ENCODE data around the gene SH2D1A.
"Not testable (repeated sequence)": the region's sequence is repeated elsewhere in the genome, so short reads cannot be mapped to it uniquely, and the experiment has no call there.

Gene SH2D1A

DNA sequence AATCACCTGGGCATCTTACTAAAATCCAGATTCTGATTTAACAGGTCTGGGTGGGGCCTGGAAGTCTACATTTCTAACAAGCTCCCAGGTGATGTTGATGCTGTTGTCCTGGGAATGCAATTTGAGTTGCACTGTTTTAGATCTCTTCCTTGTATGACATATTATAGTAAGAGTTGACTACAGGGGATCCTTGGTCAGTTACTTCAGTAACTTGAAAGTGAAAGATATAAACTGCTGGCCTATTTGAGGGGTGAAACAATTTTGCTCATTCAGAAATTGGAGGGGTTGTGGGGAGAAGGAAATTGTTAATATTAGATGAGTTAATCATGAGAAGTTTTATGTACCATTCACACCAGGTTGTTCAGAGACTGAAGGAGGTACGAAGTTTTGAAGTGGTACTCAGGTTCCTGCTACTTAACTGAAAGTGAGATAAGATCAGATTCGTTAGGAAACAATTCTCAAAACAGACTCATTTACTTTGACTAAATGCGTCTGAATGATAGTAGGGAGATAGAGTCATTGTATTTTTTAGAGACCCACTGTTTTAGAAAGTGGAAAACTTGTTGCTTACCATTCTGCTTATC, 12.5 kb downstream of the SH2D1A start:
- no peak for DNase-seq

DNA sequence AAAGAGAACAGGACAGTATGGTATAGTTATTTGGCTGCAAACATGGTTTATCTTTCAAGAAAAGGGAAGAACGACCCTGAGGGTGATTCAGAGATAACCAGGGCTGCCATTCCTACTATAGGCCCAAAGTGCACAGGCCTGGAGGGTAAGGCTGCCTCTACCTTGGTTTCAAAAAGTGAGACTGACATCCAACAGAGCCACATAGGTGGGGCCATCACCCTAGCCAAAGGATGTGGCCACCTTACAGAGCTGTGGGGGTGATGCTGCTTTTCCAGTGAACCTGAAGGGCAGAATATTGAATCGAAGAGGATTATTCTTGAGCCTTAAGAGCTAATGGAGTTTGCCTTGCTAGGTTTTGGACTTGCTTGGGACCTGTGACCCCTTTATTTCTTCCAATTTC, 15.7 kb downstream of the SH2D1A start:
- peak; percentile 11 for DNase-seq

DNA sequence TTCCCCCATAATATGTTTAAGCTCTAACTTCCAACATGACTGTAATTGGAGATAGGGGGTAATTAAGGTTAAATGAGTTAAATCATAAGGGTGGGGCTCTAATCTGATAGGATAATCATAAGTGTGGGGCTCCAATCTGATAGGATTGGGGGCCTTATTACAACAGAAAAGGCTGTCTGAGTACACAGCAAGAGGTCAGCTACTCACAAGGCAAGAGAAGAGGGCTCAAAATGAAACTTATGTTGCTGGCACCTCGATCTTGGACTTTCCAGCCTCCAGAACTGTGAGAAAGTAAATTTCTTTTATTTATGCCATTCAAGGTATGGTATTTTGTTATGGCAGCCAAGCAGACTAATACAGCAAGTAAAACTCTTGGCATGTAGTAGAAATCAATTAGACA, 16.4 kb downstream of the SH2D1A start:
- DNase-seq: no peak

DNA sequence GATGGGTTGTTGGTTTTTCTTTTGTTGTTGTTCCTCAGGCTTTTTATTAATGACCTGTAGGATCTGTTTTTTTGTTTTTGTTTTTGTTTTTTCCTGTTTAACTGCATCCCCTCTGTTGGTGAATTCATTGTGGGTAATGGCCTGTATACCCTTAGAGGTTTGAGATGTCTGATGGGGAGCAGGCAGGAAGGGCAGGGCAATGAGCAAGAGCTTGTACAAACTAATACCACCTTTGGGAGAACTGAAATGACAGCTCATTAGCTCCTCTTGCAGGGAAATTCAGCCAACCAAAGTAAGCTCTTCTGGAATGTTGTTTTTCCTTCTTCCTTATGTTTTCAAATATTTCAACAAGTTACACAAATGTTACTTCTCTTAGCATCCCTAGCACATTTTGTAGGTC, 23.4 kb downstream of the SH2D1A start:
- no peak for DNase-seq

DNA sequence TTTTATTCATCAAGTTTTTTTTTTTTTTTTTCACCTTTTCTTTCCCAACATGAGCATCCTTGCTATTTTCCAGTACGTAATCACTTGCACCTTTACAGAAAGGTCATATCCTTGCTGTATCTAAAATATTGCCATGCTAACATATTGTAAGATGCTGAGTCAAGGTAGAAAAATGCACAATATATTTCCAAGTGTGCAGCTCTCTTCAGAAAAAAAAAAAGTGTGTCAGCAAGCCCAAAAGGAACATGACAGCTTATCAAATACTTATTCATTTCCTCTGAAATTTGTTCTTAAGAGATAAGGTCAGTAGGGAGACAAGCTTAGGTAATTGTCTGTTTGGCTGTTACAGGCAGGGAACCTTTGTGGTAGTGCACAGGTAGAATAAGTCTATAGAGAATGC, 27.0 kb downstream of the SH2D1A start:
- no peak for DNase-seq

DNA sequence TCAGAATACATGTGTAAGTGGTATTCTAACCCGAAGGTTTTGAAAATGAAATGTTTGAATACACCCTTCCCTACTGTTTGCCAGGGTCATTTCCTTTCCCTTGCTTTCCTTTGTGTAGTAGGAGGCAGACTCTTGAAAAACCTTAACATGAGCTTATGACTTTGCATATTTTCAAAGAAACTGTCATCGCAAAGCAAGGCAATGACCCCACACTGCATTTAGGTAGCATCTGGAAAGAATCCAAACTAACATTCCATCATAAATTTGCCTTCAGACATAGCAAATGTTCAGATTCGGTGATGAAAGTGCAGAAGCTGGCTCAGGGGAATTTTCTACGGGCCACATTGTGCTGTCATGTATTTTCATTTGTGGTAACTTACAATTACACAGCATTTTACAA, 32.3 kb downstream of the SH2D1A start:
- no peak for DNase-seq

DNA sequence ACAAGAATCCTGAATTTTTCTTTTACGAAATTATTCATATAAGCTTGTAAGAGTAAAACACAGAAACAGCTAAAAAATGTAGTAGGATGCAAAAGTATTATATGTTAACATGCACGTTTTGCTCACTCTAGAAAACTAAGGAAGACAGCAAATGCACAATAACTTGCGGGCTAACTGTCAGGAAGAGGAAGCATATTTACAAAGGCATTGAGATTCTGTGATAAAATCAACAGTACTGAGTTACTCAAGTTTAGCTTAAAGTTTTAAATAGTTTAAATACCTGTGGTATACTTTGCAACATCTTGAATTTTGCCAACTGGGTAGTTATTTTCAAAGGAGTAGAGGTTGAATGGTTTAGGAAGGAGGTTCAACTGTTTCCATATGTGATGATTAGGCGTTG, 37.0 kb downstream of the SH2D1A start:
- DNase-seq: no peak

DNA sequence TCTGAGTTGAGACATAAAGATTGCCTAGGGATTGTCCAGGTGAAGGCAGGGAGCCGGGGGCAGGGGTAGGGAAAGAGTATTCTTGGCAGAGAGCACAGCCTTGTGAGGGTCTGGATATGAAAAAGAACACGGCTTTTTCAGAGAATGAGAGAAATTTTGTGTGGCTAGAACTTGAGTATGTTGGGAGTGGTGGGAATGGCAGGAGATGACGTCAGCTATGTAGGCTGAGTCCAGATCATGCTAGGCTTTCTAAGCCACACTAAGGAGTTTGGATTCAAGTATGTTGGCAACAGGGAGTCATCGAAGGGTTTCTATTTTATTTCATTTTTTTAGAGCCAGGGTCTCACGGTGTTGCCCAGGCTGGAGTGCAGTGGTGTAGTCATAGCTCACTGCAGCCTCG, 40.0 kb downstream of the SH2D1A start:
- no peak for DNase-seq

DNA sequence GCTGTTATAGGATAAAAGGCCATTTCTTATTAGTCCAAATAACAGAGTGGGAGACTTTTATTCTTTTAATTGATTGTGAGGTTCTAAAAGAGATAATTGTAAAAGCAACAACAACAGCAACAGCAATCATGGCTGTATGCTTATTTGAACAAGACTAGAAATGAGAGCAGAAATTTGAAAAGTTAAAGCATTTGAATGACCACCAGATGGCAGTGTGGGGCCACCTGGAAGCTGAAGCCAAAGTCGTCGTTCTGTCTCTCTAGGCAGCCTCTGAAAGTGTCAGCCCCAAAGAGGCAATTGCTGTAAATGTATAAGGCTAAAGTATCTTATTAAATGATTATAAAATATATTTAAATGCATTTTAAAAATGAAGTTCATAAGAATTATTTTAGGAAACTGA, 42.2 kb downstream of the SH2D1A start:
- DNase-seq: peak; percentile 65

DNA sequence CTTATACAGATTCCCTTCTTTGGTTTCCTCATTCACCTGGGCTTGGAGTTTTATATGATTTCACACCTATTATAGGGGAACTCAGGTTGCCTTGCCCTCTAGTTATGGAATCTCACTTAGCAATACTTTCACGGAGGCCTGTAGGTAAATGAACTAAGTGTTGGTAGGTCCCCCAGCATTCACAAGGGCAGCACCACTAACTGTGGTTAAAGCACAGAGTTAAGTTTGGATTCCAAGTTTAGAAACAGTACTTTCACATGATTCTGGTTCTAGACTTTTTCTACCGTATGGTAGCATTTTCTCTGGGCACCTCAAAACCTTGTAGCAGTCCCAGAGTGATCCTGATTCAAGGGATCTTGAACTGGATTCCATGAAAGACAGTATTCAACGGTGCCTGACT, 46.4 kb downstream of the SH2D1A start:
- no peak for DNase-seq

DNA sequence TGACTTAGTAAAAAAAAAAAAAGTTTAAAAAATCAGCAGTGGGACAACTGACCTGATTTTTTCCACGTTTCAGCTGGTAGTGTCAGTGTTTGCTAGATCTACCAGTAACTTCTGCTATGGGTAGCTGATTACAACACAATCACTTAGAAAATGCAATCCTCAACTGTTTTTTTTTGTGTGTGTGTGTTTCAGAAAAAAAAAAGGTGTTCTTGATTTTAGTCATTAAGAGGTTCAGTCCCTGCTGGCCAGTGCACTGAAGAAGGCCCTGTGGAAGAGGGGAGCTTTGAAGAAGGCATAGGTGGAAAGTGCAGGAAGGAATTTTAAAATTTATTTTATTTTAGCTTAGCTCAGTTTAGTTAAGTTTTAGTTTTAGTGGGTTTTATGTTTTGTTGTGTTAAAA, 46.9 kb downstream of the SH2D1A start:
- no peak for DNase-seq

DNA sequence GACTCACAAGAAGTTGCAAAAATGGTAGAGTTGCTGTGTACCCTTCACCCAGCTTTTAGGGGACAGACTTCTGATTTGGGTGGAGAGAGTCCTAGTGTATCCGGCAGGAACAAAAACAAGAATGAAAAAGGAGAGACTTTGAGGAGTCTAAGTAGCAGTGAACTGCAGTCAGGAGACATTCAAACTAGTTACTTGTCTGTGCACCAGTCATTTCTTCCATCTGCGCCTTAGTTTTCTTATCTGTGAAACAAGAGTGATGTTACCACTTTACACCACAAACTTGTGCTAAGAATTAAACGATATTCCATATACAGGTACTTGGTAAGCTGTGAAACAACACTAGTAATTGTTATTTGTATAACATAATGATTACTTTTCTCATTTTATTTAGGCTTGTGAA, 47.3 kb downstream of the SH2D1A start:
- DNase-seq: no peak

DNA sequence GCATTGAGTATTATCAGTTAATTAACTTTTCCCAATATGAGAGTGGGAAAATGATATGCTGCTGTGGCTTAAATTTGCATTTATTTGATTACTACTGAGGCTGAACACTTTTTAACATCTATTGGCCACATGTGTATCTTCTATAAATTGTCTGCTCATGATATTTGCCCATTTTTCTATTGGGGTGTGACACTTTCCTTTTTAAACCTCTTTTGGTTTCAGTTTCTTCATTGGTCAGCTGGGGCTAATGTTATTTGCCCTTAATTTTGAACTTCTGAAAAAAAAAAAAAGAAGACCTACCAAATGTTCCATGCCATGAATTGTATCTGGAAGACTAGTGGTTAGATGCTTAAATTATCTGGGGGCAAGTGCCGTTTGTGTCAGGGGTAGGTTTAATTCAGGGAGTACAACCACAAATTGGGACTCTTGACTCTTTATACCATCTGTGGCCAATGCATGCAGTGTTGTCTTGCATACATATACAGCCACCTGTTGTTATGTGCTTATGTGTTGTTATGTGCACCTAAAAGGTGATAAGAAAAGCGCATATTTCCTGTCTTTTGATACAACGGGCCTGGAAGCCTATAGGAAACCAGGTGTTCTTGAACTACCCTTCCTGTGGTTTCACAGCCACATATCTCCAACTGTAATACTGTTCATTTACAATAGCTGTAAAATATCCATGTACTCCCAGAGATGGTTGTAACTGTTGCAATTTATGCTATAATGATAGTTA, 49.0 kb downstream of the SH2D1A start:
- no peak for DNase-seq

DNA sequence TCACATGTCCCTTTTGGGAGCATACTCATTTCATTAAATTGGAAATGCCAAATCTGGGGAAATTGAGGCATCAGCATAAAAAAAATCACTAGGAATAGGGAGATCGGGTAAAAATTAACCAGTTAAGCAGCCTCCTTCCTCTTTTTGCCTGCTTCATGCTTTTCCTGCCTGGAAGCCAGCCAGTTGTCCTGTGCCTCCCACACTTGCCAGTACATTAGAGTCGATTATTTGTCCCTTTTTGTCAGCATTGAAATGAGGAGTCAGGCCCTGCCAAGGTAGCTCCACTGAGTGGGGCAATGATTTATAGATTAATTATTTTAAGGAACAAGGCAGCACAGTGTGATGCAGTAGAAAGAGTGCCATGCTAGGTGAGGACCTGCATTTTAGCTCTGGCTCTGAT, 55.3 kb downstream of the SH2D1A start:
- DNase-seq: no peak

DNA sequence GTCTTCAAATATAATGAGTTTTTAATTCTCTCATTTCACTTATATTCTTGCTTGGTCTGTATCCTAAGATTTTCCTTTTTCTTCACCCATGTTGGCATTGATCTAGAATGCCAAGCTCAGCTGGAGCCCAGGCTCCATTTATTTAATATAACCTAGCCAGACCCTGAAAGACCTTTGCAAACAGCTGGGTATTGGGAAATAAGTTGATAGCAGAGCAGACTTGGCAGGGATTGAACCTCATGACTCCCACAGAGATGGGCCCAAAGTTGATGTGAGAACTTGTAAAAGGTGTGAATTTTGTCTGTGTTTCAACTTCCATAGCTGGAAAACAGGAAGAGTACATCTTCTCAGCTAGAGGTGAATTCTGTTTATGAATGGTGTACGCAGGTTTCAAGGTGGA, 59.5 kb downstream of the SH2D1A start:
- no peak for DNase-seq

DNA sequence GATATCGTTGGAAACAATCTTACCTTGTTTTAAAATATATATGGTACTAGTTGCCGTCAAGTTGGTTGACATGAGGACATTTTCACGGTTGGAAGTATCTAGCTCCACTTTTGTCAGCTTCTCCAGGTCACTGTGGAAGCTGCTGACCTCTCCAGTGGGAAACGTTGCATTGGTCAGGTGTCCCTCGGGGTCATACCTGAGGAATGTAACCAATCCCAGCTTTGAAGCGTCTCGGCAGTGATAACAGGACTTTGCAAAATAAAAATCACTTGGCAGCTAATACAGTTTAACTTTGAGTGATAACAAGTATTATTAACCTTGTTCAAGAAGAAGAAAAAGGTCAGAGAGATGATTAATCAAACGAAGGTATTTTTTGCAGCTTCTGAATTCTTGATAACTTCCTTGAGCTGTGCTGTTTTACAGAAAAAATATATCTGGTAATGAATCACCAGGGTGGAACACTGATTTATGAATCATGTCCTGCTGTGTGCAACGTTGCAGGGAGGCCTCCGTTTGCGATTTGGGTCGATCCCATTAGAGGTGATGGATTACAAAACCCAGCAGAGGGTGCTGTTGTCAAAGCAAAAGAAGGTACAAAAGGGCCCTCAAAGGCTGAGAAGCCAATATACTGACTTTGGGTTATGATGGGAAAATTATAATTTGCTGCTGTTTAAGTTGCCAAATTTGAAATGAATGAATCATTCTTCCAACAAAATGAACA, 60.1 kb downstream of the SH2D1A start:
- DNase-seq: peak; percentile 74

DNA sequence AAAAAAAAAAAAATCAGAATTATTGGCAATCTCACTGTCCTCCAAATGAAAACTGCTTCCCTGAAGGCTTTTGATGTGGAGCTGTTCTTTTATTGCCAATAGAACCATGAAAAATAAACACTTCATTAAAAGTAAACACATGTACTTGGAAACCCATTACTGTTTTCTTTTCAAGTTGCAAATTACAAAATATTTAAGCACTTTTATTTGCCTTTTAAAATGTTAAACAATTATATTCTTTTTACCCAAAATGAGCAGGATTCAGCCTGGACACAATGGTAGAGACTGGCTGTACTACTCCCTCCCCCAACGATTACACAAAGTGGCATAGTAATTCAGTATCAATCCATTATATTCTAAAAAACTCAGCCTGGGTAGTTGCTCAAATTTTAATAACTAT, 60.9 kb downstream of the SH2D1A start:
- no peak for DNase-seq

DNA sequence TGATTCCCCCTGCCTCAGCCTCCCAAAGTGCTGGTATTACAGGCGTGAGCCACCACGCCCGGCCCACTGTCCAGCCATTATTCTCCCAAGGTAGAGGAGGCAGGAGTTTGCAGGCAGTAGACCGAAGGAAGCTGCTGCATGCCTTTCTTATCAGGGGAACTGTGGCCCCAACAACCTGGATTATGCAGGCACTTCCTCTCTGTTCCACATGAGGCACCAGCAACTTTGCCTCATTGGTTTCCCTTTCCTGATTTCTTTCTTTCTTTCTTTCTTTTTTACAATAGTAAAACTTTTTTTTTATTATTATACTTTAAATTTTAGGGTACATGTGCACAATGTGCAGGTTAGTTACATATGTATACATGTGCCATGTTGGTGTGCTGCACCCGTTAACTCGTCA, 62.0 kb downstream of the SH2D1A start:
- DNase-seq: not testable (repeated sequence)

DNA sequence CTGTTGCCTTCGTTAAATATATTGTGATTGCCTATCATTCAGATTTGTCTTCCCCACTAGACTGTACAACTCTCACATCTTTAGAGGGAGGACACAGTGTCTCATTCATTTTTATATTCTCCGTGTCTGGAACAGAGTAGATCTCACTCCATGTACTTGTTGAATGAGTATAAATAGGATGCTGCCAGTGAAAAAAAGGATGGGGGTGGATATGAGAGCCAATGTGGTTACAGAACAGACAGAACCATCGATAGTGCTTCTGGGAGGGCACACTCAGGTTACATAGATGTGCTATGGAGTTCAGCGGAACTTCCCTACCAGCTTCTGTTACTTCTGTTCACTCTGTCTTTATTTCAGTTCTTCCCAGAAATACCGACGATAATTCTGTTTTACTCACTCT, 66.9 kb downstream of the SH2D1A start:
- no peak for DNase-seq

DNA sequence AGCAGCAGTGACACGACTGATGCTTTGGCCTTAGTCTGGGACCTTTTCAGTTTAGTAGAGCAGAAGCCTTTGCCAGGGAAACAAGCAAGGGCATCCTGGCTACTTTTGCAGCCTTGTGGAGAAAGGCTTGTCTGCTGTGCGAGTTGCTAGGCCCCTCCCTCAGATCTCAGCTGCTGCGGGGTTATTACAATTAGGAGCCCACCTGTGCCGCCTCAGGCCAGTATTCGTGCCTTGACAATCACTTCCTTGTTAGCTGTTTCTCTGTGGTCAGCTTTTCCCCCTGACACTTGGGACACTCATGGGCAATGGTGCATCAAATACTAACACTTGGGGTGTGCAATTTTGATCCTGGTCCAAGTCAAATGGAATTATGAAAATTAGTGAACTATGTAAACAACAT, 67.9 kb downstream of the SH2D1A start:
- no peak for DNase-seq

DNA sequence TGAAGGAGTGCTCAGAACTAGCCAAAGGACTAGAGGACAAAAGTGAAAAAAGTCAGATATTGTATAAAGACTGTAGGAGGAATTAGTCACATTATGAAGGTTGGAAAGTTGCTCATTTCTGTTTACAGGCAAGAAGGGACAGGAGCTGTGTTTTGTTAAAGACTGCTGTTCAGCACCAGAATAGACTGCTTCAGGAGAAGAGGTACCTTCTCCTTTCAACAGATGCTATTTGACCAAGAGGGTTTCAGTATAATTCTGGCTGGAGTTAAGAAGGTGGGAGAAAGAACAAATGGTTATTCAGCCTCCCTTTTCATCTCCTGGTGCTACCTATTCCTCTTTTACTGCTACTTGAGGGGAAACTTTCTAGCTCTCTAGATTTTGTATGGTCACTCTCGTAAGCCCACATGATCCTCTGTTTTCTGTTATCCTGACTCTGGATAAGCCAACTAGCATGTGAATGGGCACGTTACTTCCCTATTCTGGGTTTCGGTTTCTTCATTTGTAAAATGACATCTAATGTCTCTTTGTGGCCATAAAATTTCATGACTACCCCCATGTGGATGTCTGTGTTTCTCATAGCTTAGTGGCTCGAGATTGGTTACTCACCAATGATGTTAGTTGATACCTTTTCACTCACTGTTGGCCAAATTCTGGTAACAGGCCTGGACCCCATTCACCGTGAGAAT, 68.9 kb downstream of the SH2D1A start:
- no peak for DNase-seq

DNA sequence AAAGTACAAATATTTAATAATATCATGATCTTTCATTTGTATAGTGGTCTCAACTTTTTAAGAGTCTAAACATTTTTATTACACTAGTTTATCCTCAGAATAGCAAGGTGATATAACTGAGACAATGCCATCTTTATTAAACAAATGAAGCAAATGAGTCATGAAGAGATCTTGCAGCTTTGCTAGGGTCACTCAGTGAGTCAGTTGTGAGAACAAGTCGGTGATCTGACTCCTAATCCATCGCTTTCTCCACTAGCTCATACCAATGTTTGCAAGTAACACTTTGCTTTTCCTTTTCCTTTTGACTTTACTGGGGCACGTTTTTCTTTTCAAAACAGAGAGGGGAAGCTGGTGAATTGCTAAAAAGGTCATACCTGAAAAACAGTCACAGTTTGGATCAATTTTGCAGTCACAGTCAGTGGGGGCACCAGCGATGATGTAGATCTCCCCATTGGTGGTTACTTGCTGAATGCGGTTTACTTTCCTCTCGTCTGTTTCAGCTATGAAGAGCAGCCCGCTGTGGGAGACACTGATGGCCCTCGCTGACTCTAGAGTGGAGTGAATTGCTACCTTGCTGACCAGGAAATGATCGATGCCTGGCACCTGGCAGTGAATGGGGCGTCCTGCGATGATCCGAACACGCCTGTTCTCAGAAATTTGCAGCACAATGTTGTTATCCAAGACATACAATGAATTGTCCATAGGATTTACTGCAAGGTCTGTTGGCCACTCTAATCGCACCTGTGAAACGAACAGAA, 75.7 kb downstream of the SH2D1A start:
- DNase-seq: no peak

Data from activated CD4-positive, alpha-beta T cell treated with anti-CD3 and anti-CD28 coated beads for 48 hours (primary cell).